D721Med (cell line): Measurements from ENCODE around the gene SPHK2.

Source experiments
- DNase-seq: peaks from one replicate; pipeline ENCODE4 v3.0.0; 2011; ENCODE audit warnings: low spot score; ENCODE audit not compliant: insufficient read length
- FAIRE-seq: peaks from 2 replicates; lab custom pipeline; 2011; peaks lifted over from hg19 to GRCh38; lab: Jason Lieb, UNC
- CTCF ChIP-seq: IDR thresholded peaks from 2 replicates; pipeline ENCODE4 v1.5.1; 2012; ENCODE audit warnings: mild to moderate bottlenecking, control low read depth; ENCODE audit not compliant: insufficient read depth; ENCODE audit errors: missing control alignments

SPHK2 gene

DNA sequence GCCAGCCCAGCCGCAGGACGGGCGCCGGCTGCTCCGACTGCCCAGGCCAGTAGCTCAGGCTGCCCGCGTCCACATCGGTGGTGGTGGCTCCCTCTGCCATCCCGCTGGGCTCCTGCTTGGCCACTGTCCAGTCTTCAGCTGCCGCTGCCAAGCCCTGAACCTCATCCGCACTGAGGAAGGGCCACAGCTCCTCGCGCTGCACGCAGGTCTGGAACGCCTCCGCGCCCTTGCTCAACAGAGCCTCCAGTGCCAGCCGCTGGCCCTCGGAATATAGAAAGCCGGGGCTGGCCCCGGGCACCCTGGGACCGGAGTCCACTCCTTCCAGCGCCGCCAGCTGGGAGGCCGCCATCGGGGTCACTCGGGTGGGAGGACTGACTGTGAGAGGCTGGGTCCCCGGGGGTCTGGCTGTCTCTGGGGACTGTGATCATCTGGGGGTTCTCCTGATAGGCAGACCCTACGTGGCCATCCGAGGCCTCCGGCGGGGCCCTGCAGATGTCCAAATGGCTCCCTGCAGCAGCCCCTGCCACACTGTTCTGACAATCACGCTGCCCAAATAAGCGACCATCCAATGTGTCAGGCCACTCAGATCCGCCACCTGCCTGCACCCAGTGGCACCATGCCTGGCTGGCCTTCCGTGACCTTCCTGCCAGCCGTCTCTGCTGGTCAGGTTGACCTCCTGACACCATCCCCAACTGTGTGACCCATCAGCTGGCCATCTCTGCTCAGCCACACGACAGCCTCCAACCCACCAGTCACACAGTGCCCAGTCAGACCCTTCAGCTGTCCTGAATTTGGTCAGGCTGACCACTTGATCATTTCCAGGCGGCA lies 6.1 kb upstream of the SPHK2 start:
- DNase-seq, result no peak
- no peak for TF ChIP-seq CTCF
- FAIRE-seq, result no peak

DNA sequence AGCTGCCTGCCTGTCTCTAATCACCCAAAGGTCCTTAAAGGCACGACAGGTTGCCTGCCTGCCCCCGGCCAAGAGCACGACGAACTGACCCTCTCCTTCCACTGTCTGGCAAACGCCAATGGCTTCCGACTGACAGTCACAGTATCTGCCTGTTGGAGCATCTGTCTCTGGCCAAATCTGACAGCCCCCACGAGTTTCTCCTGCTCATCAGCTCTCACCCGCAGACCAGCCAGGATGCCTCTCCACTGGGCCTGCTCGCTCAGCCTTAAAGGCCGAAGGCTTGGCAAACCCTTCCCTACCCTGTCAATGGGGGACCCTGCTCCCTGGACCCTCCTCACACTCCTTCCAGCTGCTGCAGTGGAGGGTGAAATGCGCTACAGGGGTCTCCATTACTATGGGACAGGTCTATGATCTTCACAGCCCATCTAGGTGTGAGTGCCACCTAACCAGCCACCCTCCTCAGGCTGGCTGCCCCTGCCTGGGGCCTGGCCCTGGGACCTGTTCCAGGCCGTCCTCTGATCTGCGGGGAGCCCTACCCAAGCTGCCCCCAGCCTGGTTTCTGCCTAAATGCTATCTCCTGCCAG lies 5.4 kb upstream of the SPHK2 start:
- DNase-seq (no peak), FAIRE-seq (no peak)
- TF ChIP-seq CTCF, result no peak

GRCh38 chr19:48614436-48615230 lies 4.7 kb upstream of the SPHK2 start, which contains the start of gene FAM83E:
FAM83E (minus strand) TSS chr19:48615076; CDS start chr19:48613372, 1,704 bp downstream.
- no peak for DNase-seq
- no peak for FAIRE-seq
- no peak for TF ChIP-seq CTCF

- DNase-seq (no peak), FAIRE-seq (no peak)
- no peak for TF ChIP-seq CTCF
Measured at GRCh38 chr19:48615231-48616040, 3.9 kb upstream of the SPHK2 start.

GRCh38 chr19:48616041-48616436 lies 3.3 kb upstream of the SPHK2 start:
- FAIRE-seq (no peak), DNase-seq (no peak)

More at GRCh38 chr19:48616041-48616436, 3.3 kb upstream of the SPHK2 start:
- TF ChIP-seq CTCF, result no peak
